ENCODE data around the gene AIFM2. TPM values are rescaled to one million over a fixed set of nuclear protein-coding genes. Genes with fewer than 3 reads are reported as not detected.

Gene AIFM2
- polyA plus RNA-seq, 3 donors = 0.28 to 2.1 (median 0.41) TPM

DNA sequence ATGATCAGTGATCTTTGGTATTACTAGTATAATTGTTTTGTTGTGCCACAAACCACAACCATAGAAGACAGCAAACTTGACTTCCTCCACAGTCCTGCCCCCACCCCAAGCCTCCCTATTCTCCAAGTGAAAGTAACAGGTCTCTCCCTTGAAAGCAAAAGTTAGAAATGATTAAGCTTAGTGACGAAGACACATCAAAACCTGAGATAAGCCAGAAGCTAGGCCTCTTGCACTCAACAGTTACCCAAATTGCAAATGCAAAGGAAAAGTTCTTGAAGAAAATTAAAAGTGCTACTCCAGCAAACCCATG lies 30.2 kb upstream of the AIFM2 start:
- H3K4me1 ChIP-seq (ENCODE audit: control insufficient read depth in 1 of 2, insufficient read depth in 2 of 2, low read length in 2 of 2) = peaks cover 32 to 36% of the 10 kb centered on the region in 2 donors
- no peak overlapping the region for H3K9ac ChIP-seq (ENCODE audit: insufficient read depth, low read length, poor library complexity, severe bottlenecking)
- H3K27ac Mint-ChIP-seq = peak overlapping the region in 6 of 7 donors; percentile 11 to 61 (median 39)
- H3K9me3 ChIP-seq (replicated peaks in 1 of 2; ENCODE audit: control insufficient read depth in 1 of 2, insufficient read depth in 1 of 2, low read length in 2 of 2) = no peaks in the 10 kb centered on the region
- H4K20me1 ChIP-seq (ENCODE audit: insufficient read depth, low read length) = peaks cover 99% of the 10 kb centered on the region
- H3K27ac ChIP-seq (ENCODE audit: low read depth in 1 of 2, low read length in 2 of 2) = peak overlapping the region in 1 of 2 donors; percentile 55
- no peak for DNase-seq
- no CpG with 5 or more reads among the region's 1 CpG for WGBS (ENCODE audit: insufficient coverage)
- H3K79me2 ChIP-seq (ENCODE audit: insufficient read depth, low read length) = peaks cover 95% of the 10 kb centered on the region
- no peaks in the 10 kb centered on the region for H3K9me3 Mint-ChIP-seq
- no peak overlapping the region for H2AFZ ChIP-seq (ENCODE audit: insufficient read depth, low read depth, low read length, poor library complexity, severe bottlenecking)
- intact Hi-C loops (cut with micrococcal nuclease) = no loop called here
- peak overlapping the region in 1 of 2 donors; percentile 48 for H3K4me3 Mint-ChIP-seq
- no peaks in the 10 kb centered on the region for H3K27me3 Mint-ChIP-seq (ENCODE audit: low read depth in 3 of 3)
- peak overlapping the region in 1 of 3 experiments; percentile 17 for H3K4me3 ChIP-seq (replicated peaks in 1 of 3; ENCODE audit: low read depth in 2 of 3, low read length in 3 of 3)
- H3K4me1 Mint-ChIP-seq = peaks cover 45% of the 10 kb centered on the region
- no peaks in the 10 kb centered on the region for H3K27me3 ChIP-seq (ENCODE audit: control insufficient read depth in 2 of 2, insufficient read depth in 2 of 2, low read length in 2 of 2)
- H3K36me3 ChIP-seq (replicated peaks in 1 of 2; ENCODE audit: control insufficient read depth in 1 of 2, insufficient read depth in 2 of 2, low read length in 2 of 2) = peaks cover 38 to 63% of the 10 kb centered on the region in 2 donors
- peaks cover 46 to 65% of the 10 kb centered on the region in 2 donors for H3K36me3 Mint-ChIP-seq
- peak overlapping the region; percentile 54 for H3K4me2 ChIP-seq (replicated peaks; ENCODE audit: extremely low read depth, low read length, poor library complexity, severe bottlenecking)
- TF ChIP-seq, protein P1, sequence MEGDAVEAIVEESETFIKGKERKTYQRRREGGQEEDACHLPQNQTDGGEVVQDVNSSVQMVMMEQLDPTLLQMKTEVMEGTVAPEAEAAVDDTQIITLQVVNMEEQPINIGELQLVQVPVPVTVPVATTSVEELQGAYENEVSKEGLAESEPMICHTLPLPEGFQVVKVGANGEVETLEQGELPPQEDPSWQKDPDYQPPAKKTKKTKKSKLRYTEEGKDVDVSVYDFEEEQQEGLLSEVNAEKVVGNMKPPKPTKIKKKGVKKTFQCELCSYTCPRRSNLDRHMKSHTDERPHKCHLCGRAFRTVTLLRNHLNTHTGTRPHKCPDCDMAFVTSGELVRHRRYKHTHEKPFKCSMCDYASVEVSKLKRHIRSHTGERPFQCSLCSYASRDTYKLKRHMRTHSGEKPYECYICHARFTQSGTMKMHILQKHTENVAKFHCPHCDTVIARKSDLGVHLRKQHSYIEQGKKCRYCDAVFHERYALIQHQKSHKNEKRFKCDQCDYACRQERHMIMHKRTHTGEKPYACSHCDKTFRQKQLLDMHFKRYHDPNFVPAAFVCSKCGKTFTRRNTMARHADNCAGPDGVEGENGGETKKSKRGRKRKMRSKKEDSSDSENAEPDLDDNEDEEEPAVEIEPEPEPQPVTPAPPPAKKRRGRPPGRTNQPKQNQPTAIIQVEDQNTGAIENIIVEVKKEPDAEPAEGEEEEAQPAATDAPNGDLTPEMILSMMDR (IDR thresholded peaks at IDR 0.05) = no peak

DNA sequence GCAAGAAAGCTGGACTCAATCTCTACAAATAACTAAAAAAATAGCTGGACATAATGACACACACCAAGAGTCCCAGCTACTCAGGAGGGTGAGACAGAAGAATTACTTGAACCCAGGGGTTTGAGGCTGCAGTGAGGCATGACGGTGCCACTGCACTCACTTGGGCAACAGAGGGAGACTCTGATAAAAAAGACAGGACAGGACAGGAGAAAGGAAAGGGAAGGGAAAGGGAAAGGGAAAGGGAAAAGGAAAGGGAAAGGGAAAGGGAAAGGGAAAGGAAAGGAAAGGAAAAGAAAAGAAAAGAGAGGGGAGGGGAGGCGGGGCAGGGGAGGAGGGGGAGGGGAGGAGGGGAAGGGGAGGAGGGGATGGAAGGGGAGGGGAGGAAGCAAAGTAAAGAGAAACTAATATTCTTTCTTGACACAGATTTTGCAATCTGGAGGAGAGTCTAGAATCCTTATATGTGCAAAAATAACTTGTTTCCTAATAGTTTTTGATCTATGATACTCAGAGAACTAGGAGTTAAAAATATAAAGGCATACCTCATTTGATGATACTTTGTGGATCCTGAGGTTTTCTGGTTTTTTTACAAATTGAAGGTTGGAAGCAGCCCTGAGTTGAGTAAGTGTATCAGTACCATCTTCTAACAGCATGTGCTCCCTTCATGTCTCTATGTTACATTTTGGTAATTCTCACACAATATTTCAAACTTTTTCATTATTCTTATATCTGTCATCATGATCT lies 29.7 kb upstream of the AIFM2 start:
- Histone ChIP-seq H2AFZ (ENCODE audit: insufficient read depth, low read depth, low read length, poor library complexity, severe bottlenecking) (no peak overlapping the region), H3K4me1 (ENCODE audit: control insufficient read depth in 1 of 2, insufficient read depth in 2 of 2, low read length in 2 of 2) (peaks cover 32 to 36% of the 10 kb centered on the region in 2 donors), H3K27ac (ENCODE audit: low read depth in 1 of 2, low read length in 2 of 2) (peak overlapping the region in 1 of 2 donors; percentile 55), H3K36me3 (replicated peaks in 1 of 2; ENCODE audit: control insufficient read depth in 1 of 2, insufficient read depth in 2 of 2, low read length in 2 of 2) (peaks cover 41 to 63% of the 10 kb centered on the region in 2 donors), H3K4me2 (replicated peaks; ENCODE audit: extremely low read depth, low read length, poor library complexity, severe bottlenecking) (peak overlapping the region; percentile 54), H4K20me1 (ENCODE audit: insufficient read depth, low read length) (peaks cover 98% of the 10 kb centered on the region), H3K79me2 (ENCODE audit: insufficient read depth, low read length) (peaks cover 95% of the 10 kb centered on the region), H3K4me3 (replicated peaks in 1 of 3; ENCODE audit: low read depth in 2 of 3, low read length in 3 of 3) (peak overlapping the region in 1 of 3 experiments; percentile 17), H3K9me3 (replicated peaks in 1 of 2; ENCODE audit: control insufficient read depth in 1 of 2, insufficient read depth in 1 of 2, low read length in 2 of 2) (no peaks in the 10 kb centered on the region), H3K27me3 (ENCODE audit: control insufficient read depth in 2 of 2, insufficient read depth in 2 of 2, low read length in 2 of 2) (no peaks in the 10 kb centered on the region), H3K9ac (ENCODE audit: insufficient read depth, low read length, poor library complexity, severe bottlenecking) (no peak overlapping the region)
- no peaks in the 10 kb centered on the region for H3K27me3 Mint-ChIP-seq (ENCODE audit: low read depth in 3 of 3)
- peaks cover 51 to 68% of the 10 kb centered on the region in 2 donors for H3K36me3 Mint-ChIP-seq
- DNase-seq = no peak
- H3K9me3 Mint-ChIP-seq = no peaks in the 10 kb centered on the region
- WGBS (ENCODE audit: insufficient coverage) = 56% methylated on average over 1 of the region's 2 CpGs
- peak overlapping the region; percentile 43 to 90 (median 81) for H3K27ac Mint-ChIP-seq
- TF ChIP-seq, protein P1 (IDR thresholded peaks at IDR 0.05) = no peak
- H3K4me1 Mint-ChIP-seq = peaks cover 44% of the 10 kb centered on the region
- intact Hi-C loops (cut with micrococcal nuclease) = no loop called here
- H3K4me3 Mint-ChIP-seq = peak overlapping the region in 1 of 2 donors; percentile 48
